ENCODE data around the gene AK1. TPM values are rescaled to one million over a fixed set of nuclear protein-coding genes. Genes with fewer than 3 reads are reported as not detected.
"Not testable (repeated sequence)": the region's sequence is repeated elsewhere in the genome, so short reads cannot be mapped to it uniquely, and the experiment has no call there.

Gene AK1
- total RNA-seq, 1 donor = 37.1 TPM

GRCh38 chr9:127838375-127839078 is 38.9 kb downstream of the AK1 start:
- H3K4me3 ChIP-seq (ENCODE audit: low read depth, low read length) = no peak overlapping the region
- TF ChIP-seq, protein P1, sequence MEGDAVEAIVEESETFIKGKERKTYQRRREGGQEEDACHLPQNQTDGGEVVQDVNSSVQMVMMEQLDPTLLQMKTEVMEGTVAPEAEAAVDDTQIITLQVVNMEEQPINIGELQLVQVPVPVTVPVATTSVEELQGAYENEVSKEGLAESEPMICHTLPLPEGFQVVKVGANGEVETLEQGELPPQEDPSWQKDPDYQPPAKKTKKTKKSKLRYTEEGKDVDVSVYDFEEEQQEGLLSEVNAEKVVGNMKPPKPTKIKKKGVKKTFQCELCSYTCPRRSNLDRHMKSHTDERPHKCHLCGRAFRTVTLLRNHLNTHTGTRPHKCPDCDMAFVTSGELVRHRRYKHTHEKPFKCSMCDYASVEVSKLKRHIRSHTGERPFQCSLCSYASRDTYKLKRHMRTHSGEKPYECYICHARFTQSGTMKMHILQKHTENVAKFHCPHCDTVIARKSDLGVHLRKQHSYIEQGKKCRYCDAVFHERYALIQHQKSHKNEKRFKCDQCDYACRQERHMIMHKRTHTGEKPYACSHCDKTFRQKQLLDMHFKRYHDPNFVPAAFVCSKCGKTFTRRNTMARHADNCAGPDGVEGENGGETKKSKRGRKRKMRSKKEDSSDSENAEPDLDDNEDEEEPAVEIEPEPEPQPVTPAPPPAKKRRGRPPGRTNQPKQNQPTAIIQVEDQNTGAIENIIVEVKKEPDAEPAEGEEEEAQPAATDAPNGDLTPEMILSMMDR (IDR thresholded peaks at IDR 0.05; ENCODE audit: insufficient read depth, low read depth, low read length) = no peak
- peak; percentile 94 for DNase-seq (ENCODE audit: low read depth)

DNA sequence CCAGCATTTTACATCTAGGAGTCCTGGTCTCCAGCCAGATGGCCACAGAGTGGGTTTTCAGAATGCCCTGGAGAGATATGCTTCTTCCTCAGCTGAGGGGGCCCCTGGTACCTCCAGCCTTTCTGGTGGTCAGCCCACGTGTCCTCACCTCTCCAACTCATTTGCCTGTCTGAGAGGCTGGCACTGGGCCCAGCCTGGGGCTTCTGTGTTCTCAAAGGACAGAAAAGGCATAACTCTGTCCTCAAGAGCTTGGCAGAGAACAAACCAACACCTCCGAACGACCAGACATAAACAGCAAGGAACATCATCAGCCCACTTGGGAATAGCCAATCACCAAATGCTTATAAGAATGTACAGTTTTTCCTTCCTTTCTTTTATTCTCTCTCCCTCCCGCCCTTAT is 40.1 kb downstream of the AK1 start:
- DNase-seq (ENCODE audit: low read depth) = peak; percentile 57
- TF ChIP-seq, protein P1 (IDR thresholded peaks at IDR 0.05; ENCODE audit: insufficient read depth, low read depth, low read length) = no peak
- no peak overlapping the region for H3K4me3 ChIP-seq (ENCODE audit: low read depth, low read length)

GRCh38 chr9:127836561-127836960 is 40.9 kb downstream of the AK1 start:
- not testable (repeated sequence) for H3K4me3 ChIP-seq (ENCODE audit: low read depth, low read length); DNase-seq (ENCODE audit: low read depth)

- no peak overlapping the region for H3K4me3 ChIP-seq (ENCODE audit: low read depth, low read length)
- TF ChIP-seq, protein P1 (IDR thresholded peaks at IDR 0.05; ENCODE audit: insufficient read depth, low read depth, low read length) = no peak
- DNase-seq (ENCODE audit: low read depth) = peak; percentile 85
These were observed 41.4 kb downstream of the AK1 start for GRCh38 chr9:127835991-127836516.

GRCh38 chr9:127833555-127833954 is 43.9 kb downstream of the AK1 start:
- H3K4me3 ChIP-seq (ENCODE audit: low read depth, low read length) = no peak overlapping the region
- TF ChIP-seq, protein P1 (IDR thresholded peaks at IDR 0.05; ENCODE audit: insufficient read depth, low read depth, low read length) = no peak
- DNase-seq (ENCODE audit: low read depth) = peak; percentile 84

GRCh38 chr9:127832248-127832647 is 45.2 kb downstream of the AK1 start:
- no peak for DNase-seq (ENCODE audit: low read depth)
- no peak overlapping the region for H3K4me3 ChIP-seq (ENCODE audit: low read depth, low read length)
- TF ChIP-seq, protein P1 (IDR thresholded peaks at IDR 0.05; ENCODE audit: insufficient read depth, low read depth, low read length) = no peak

- H3K4me3 ChIP-seq (ENCODE audit: low read depth, low read length) = no peak overlapping the region
- TF ChIP-seq, protein P1 (IDR thresholded peaks at IDR 0.05; ENCODE audit: insufficient read depth, low read depth, low read length) = no peak
- no peak for DNase-seq (ENCODE audit: low read depth)
These were observed 48.1 kb downstream of the AK1 start for GRCh38 chr9:127829205-127829906.
